Trophoblast cell (in vitro differentiated cells and primary cell): ENCODE measurements around the gene NR6A1.

Source experiments
- DNase-seq, 2 donors: peaks; one replicate each; pipeline ENCODE4 v3.0.0-alpha.2; 2016
- H2AFZ ChIP-seq: 2 replicates; pipeline ENCODE4 v1.6.1; 2013; ENCODE audit warnings: low read length, moderate library complexity, mild to moderate bottlenecking; ENCODE audit not compliant: insufficient read depth, poor library complexity
- H2AK5ac ChIP-seq: 2 replicates; pipeline ENCODE4 v1.6.1; 2013; ENCODE audit warnings: mild to moderate bottlenecking, low read length
- H2BK120ac ChIP-seq: 2 replicates; pipeline ENCODE4 v1.6.1; 2013; ENCODE audit warnings: low read length, mild to moderate bottlenecking, moderate library complexity; ENCODE audit not compliant: insufficient read depth, poor library complexity
- H2BK12ac ChIP-seq: 2 replicates; pipeline ENCODE4 v1.6.1; 2013; ENCODE audit warnings: mild to moderate bottlenecking, low read length, moderate library complexity
- H2BK5ac ChIP-seq: 2 replicates; pipeline ENCODE4 v1.6.1; 2013; ENCODE audit warnings: low read length, low read depth, moderate library complexity, mild to moderate bottlenecking; ENCODE audit not compliant: poor library complexity
- H3K14ac ChIP-seq: 2 replicates; pipeline ENCODE4 v1.6.1; 2013; ENCODE audit warnings: mild to moderate bottlenecking, low read length
- H3K18ac ChIP-seq: 2 replicates; pipeline ENCODE4 v1.6.1; 2013; ENCODE audit warnings: mild to moderate bottlenecking, low read length
- H3K23ac ChIP-seq: 2 replicates; pipeline ENCODE4 v1.6.1; 2013; ENCODE audit warnings: low read length
- H3K27ac ChIP-seq: 2 replicates; pipeline ENCODE4 v1.5.1; 2013; ENCODE audit warnings: low read depth, mild to moderate bottlenecking, inconsistent platforms, low read length, moderate library complexity
- H3K27me3 ChIP-seq: 2 replicates; pipeline ENCODE4 v1.6.1; 2013; ENCODE audit warnings: inconsistent platforms, mild to moderate bottlenecking, low read length, moderate library complexity; ENCODE audit not compliant: insufficient read depth
- H3K36me3 ChIP-seq, 2 experiments: 1 replicate in 1 of 2; 2 replicates in 1 of 2; pipeline ENCODE4 v1.6.1; 2013; ENCODE audit warnings: low read length in 2 of 2, mild to moderate bottlenecking in 2 of 2, moderate library complexity in 1 of 2; ENCODE audit not compliant: insufficient read depth in 2 of 2, control insufficient read depth in 1 of 2
- H3K4ac ChIP-seq: 2 replicates; pipeline ENCODE4 v1.6.1; 2013; ENCODE audit warnings: low read depth, mild to moderate bottlenecking, low read length, moderate library complexity
- H3K4me1 ChIP-seq, 2 experiments: 1 replicate in 1 of 2; 2 replicates in 1 of 2; pipeline ENCODE4 v1.6.1; 2013; ENCODE audit warnings: low read length in 2 of 2, mild to moderate bottlenecking in 2 of 2, moderate library complexity in 1 of 2; ENCODE audit not compliant: insufficient read depth in 2 of 2, control insufficient read depth in 1 of 2
- H3K4me2 ChIP-seq: 2 replicates; pipeline ENCODE4 v1.6.1; 2013; ENCODE audit warnings: inconsistent platforms, mild to moderate bottlenecking, low read length, moderate library complexity
- H3K4me3 ChIP-seq: 2 replicates; pipeline ENCODE4 v1.5.1; 2013; ENCODE audit warnings: mild to moderate bottlenecking, low read depth, low read length, inconsistent platforms
- H3K79me1 ChIP-seq: one replicate; pipeline ENCODE4 v1.6.1; 2013; ENCODE audit warnings: low read length
- H3K79me2 ChIP-seq: 2 replicates; pipeline ENCODE4 v1.6.1; 2013; ENCODE audit warnings: low read length, mild to moderate bottlenecking; ENCODE audit not compliant: control insufficient read depth, insufficient read depth, poor library complexity
- H3K9ac ChIP-seq: 2 replicates; pipeline ENCODE4 v1.6.1; 2013; ENCODE audit warnings: mild to moderate bottlenecking, low read length
- H3K9me3 ChIP-seq: 2 replicates; pipeline ENCODE4 v1.6.1; 2013; ENCODE audit warnings: low read depth, mild to moderate bottlenecking, control low read depth, inconsistent platforms, low read length; ENCODE audit not compliant: insufficient read depth
- H4K12ac ChIP-seq: 2 replicates; pipeline ENCODE4 v1.6.1; 2013; ENCODE audit warnings: low read depth, mild to moderate bottlenecking, low read length, moderate library complexity
- H4K8ac ChIP-seq: 2 replicates; pipeline ENCODE4 v1.6.1; 2013; ENCODE audit warnings: low read depth, mild to moderate bottlenecking, low read length, moderate library complexity
- H4K91ac ChIP-seq: one replicate; pipeline ENCODE4 v1.6.1; 2013; ENCODE audit warnings: low read depth, mild to moderate bottlenecking, low read length, moderate library complexity
- WGBS: extraction: QIAGEN DNeasy Blood & Tissue Kit; methylation state at CpG from one replicate; pipeline ENCODE4 v1.1.7; 2013; ENCODE audit warnings: missing lambda C conversion rate; ENCODE audit not compliant: insufficient read length, insufficient coverage; ENCODE audit errors: extremely low coverage; 5-methylcytosine and 5-hydroxymethylcytosine counted together

Gene NR6A1

DNA sequence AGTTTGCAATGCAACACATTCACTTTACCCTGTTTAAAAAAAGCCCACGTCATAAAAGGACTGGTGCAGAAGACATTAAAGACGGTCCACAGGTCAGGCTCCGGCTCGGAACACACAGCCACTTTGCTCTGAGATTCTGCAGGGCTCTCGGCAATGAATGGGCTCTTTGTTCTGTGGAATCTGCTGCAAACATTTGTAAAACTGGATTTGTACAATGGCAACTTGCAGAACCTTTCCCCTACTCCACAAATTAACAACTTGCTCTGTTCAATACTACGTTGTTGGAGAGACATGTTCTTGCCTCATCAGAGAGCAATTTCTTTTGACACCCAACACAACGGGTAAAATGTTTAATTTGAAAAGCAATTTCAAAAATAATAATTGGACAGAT, 250.9 kb downstream of the NR6A1 start:
- H2BK12ac ChIP-seq, result no peak overlapping the region
- no peaks in the 10 kb centered on the region for H3K9me3 ChIP-seq
- no peak overlapping the region for H3K23ac ChIP-seq
- H4K91ac ChIP-seq, result no peak overlapping the region
- H3K27ac ChIP-seq, result peak overlapping the region; percentile 83
- H3K4me1 ChIP-seq, result peaks cover 14 to 33% of the 10 kb centered on the region in 2 experiments
- H2BK120ac ChIP-seq, result no peak overlapping the region
- H3K18ac ChIP-seq, result no peak overlapping the region
- H3K9ac ChIP-seq, result no peak overlapping the region
- no peak overlapping the region for H3K4ac ChIP-seq
- no peak overlapping the region for H3K14ac ChIP-seq
- no peak overlapping the region for H4K8ac ChIP-seq
- no peak overlapping the region for H2AK5ac ChIP-seq
- H2BK5ac ChIP-seq, result peak overlapping the region; percentile 47
- peaks cover 4 to 7% of the 10 kb centered on the region in 2 experiments for H3K36me3 ChIP-seq
- H3K4me3 ChIP-seq, result no peak overlapping the region
- DNase-seq, result no peak
- peaks cover 21% of the 10 kb centered on the region for H3K79me1 ChIP-seq
- no CpG with 5 or more reads among the region's 7 CpGs for WGBS
- H3K79me2 ChIP-seq, result peaks cover 5% of the 10 kb centered on the region
- H2AFZ ChIP-seq, result no peak overlapping the region
- no peaks in the 10 kb centered on the region for H3K27me3 ChIP-seq
- peak overlapping the region; percentile 35 for H3K4me2 ChIP-seq
- H4K12ac ChIP-seq, result no peak overlapping the region

DNA sequence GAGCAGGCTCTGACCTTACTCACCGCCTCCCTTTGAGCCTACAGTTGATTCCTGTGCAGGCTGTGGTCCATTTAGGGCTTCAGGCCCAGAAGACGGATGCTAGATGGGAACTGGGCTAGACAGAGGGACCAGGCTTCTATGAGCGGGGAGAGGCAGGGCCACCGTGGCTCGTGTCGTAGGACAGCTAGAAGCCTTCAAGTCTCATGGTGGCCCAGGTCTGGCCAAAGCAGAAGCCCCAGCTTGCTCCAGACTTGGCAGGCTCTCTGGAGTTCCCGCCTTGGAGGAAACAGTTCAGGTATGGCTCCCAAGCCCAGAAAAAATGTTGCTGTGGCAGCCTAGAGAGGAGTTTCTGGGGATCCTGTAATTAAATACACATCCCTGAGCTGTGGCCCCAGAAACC, 253.0 kb downstream of the NR6A1 start:
- Histone ChIP-seq H3K4me3 (no peak overlapping the region), H3K79me2 (peaks cover 5% of the 10 kb centered on the region), H2AK5ac (no peak overlapping the region), H3K23ac (no peak overlapping the region), H3K9me3 (no peaks in the 10 kb centered on the region), H3K36me3 (peaks cover 4% of the 10 kb centered on the region in 2 experiments), H3K4me1 (peaks cover 14 to 33% of the 10 kb centered on the region in 2 experiments), H4K8ac (peak overlapping the region; percentile 30), H3K27me3 (no peaks in the 10 kb centered on the region), H3K14ac (peak overlapping the region; percentile 28), H3K79me1 (peaks cover 21% of the 10 kb centered on the region), H3K18ac (peak overlapping the region; percentile 12), H3K4ac (peak overlapping the region; percentile 2), H3K27ac (peak overlapping the region; percentile 64), H2BK5ac (peak overlapping the region; percentile 10), H3K9ac (no peak overlapping the region), H4K91ac (peak overlapping the region; percentile 60), H2BK12ac (peak overlapping the region; percentile 39), H2AFZ (no peak overlapping the region), H4K12ac (no peak overlapping the region), H3K4me2 (no peak overlapping the region), H2BK120ac (peak overlapping the region; percentile 54)
- WGBS, result no CpG with 5 or more reads among the region's 7 CpGs
- DNase-seq, result no peak

DNA sequence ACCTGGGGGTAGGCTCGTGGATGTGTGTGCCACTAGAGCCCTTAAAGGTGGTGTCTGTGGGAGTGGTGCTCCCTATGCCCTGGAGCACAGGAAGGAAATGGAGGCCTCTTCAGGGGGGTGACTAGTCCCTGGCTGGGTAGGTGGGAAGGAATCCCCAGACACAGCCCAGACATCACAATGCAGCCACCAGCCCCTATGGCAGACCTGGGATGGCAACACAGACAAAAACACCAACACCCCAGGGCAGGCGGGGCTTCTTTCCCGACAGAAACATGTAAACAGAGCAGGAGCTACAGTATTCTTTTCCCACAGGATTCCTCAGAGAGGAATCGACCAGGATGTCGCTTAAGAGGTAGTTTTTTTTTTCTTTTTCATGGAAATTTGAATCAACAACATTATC, 253.5 kb downstream of the NR6A1 start:
- Histone ChIP-seq H2AK5ac (no peak overlapping the region), H3K27me3 (no peaks in the 10 kb centered on the region), H3K23ac (no peak overlapping the region), H4K91ac (peak overlapping the region; percentile 46), H2BK5ac (no peak overlapping the region), H3K4ac (no peak overlapping the region), H3K9ac (no peak overlapping the region), H3K4me3 (no peak overlapping the region), H4K8ac (no peak overlapping the region), H3K14ac (no peak overlapping the region), H3K9me3 (no peaks in the 10 kb centered on the region), H2BK12ac (no peak overlapping the region), H4K12ac (no peak overlapping the region), H3K79me2 (peaks cover 5% of the 10 kb centered on the region), H3K36me3 (peaks cover 4% of the 10 kb centered on the region in 2 experiments), H3K4me2 (no peak overlapping the region), H3K4me1 (peaks cover 14 to 30% of the 10 kb centered on the region in 2 experiments), H3K27ac (peak overlapping the region; percentile 3), H3K79me1 (peaks cover 21% of the 10 kb centered on the region), H2BK120ac (no peak overlapping the region), H3K18ac (peak overlapping the region; percentile 13), H2AFZ (no peak overlapping the region)
- WGBS, result no CpG with 5 or more reads among the region's 5 CpGs
- DNase-seq, result no peak

- no peak overlapping the region for H4K8ac ChIP-seq
- no peak overlapping the region for H2AK5ac ChIP-seq
- H3K14ac ChIP-seq, result no peak overlapping the region
- no peak overlapping the region for H2BK12ac ChIP-seq
- H3K27ac ChIP-seq, result no peak overlapping the region
- no peak overlapping the region for H3K4me2 ChIP-seq
- H2BK120ac ChIP-seq, result no peak overlapping the region
- no peaks in the 10 kb centered on the region for H3K79me2 ChIP-seq
- H3K4me1 ChIP-seq, result peaks cover 6 to 15% of the 10 kb centered on the region in 2 experiments
- no CpG with 5 or more reads among the region's 5 CpGs for WGBS
- no peaks in the 10 kb centered on the region for H3K9me3 ChIP-seq
- no peak overlapping the region for H3K18ac ChIP-seq
- H3K36me3 ChIP-seq, result no peaks in the 10 kb centered on the region
- H4K91ac ChIP-seq, result no peak overlapping the region
- H3K23ac ChIP-seq, result no peak overlapping the region
- peaks cover 12% of the 10 kb centered on the region for H3K79me1 ChIP-seq
- H2BK5ac ChIP-seq, result no peak overlapping the region
- H2AFZ ChIP-seq, result no peak overlapping the region
- no peak overlapping the region for H3K4ac ChIP-seq
- no peak overlapping the region for H4K12ac ChIP-seq
- H3K9ac ChIP-seq, result no peak overlapping the region
- H3K4me3 ChIP-seq, result no peak overlapping the region
- peak in 1 of 2 donors; percentile 13 for DNase-seq
- no peaks in the 10 kb centered on the region for H3K27me3 ChIP-seq
Measured at GRCh38 chr9:124514874-124515273, 256.2 kb downstream of the NR6A1 start.
